Gastroesophageal sphincter (tissue), 3 donors: ENCODE measurements around the gene CPNE1.

ENCODE experiments used
- CTCF ChIP-seq, 4 experiments: fragments of 200-600 bp in 2 of 4; fragments of 450-650 bp in 2 of 4; sonication (generic) in 1 of 4; IDR thresholded peaks; one replicate each; pipeline ENCODE4 v1.5.1; 2017 to 2019; ENCODE audit warnings: antibody characterized with exemption in 4 of 4, mild to moderate bottlenecking in 2 of 4, moderate library complexity in 2 of 4
- EP300 ChIP-seq: sonication (generic); formaldehyde crosslinking; IDR thresholded peaks from one replicate; pipeline ENCODE4 v1.6.1; 2017; ENCODE audit warnings: antibody characterized with exemption, mild to moderate bottlenecking
- POLR2A ChIP-seq, 2 donors: fragments of 450-650 bp; IDR thresholded peaks; one replicate each; pipeline ENCODE4 v1.6.1; 2017; ENCODE audit warnings: antibody characterized with exemption in 2 of 2, mild to moderate bottlenecking in 2 of 2, moderate library complexity in 1 of 2
- POLR2AphosphoS5 ChIP-seq: sonication (generic); formaldehyde crosslinking; IDR thresholded peaks from one replicate; pipeline ENCODE4 v1.6.1; 2017; ENCODE audit warnings: antibody characterized with exemption

- TF ChIP-seq CTCF (IDR thresholded peaks at IDR 0.05) (no peak), POLR2AphosphoS5 (no peak), POLR2A (IDR thresholded peaks at IDR 0.05) (no peak), EP300 (no peak)
Measured at GRCh38 chr20:35708502-35708901, 43.8 kb upstream of the CPNE1 start.
